A549 (cell line): ENCODE data around the gene FIGLA. TPM values are rescaled to one million over a fixed set of nuclear protein-coding genes. Genes with fewer than 3 reads are reported as not detected.

Experiments used
- ATAC-seq, 2 experiments: fragments of 200-7000 bp in 1 of 2; fragments of >200 bp in 1 of 2; cut with Nextera tagmentation in 1 of 2; cut with Tn5 transposase in 1 of 2; 3 replicates each; pipeline versions ENCODE4 v1.8.0 to v1.9.1; 2018 to 2020; ENCODE audit warnings: mild to moderate bottlenecking in 1 of 2, moderate library complexity in 1 of 2
- CTCF ChIA-PET: fragments of 300-600 bp; sonication (Branson Sonifier 250); formaldehyde crosslinking; extraction: SDS; loops from one replicate; lab custom pipeline; 2021; ENCODE audit warnings: antibody characterized with exemption, inconsistent platforms; lab: Yijun Ruan, JAX
- POLR2A ChIA-PET: fragments of 350-600 bp; formaldehyde crosslinking; extraction: SDS; loops from one replicate; lab custom pipeline; 2021; ENCODE audit warnings: antibody characterized with exemption, inconsistent platforms; lab: Yijun Ruan, JAX
- DNase-seq, 2 experiments: peaks; one replicate each; pipeline versions ENCODE4 v3.0.0 to v3.0.0-alpha.2; 2011 to 2016; ENCODE audit warnings: low read depth in 1 of 2, low spot score in 1 of 2
- FAIRE-seq: peaks from 2 replicates; lab custom pipeline; 2011; peaks lifted over from hg19 to GRCh38; lab: Jason Lieb, UNC
- H3K27ac ChIP-seq, 2 experiments: fragments of >200 bp; sonication (Bioruptor Twin); formaldehyde crosslinking; 3 replicates each; pipeline ENCODE4 v1.5.1; 2016 to 2017
- H3K4me1 ChIP-seq: fragments of >200 bp; sonication (Bioruptor Twin); formaldehyde crosslinking; 3 replicates; pipeline ENCODE4 v1.6.1; 2016
- H3K4me2 ChIP-seq: fragments of >200 bp; sonication (Bioruptor Twin); formaldehyde crosslinking; 3 replicates; pipeline ENCODE4 v1.6.1; 2016
- H3K4me3 ChIP-seq: fragments of >200 bp; sonication (Bioruptor Twin); formaldehyde crosslinking; 3 replicates; pipeline ENCODE4 v1.5.1; 2016
- H3K9me3 ChIP-seq: fragments of >200 bp; sonication (Bioruptor Twin); formaldehyde crosslinking; 3 replicates; pipeline ENCODE4 v1.6.1; 2016
- CBX2 ChIP-seq: fragments of 200-600 bp; sonication (generic); IDR thresholded peaks from 2 replicates; pipeline ENCODE4 v1.6.1; 2016; ENCODE audit warnings: low read depth, mild to moderate bottlenecking, borderline replicate concordance
- CBX8 ChIP-seq: fragments of 200-600 bp; sonication (generic); IDR thresholded peaks from 2 replicates; pipeline ENCODE4 v1.6.1; 2016
- CEBPB ChIP-seq, 2 experiments: fragments of >200 bp in 1 of 2; sonication (Bioruptor Twin) in 1 of 2; formaldehyde crosslinking in 1 of 2; IDR thresholded peaks; 2 replicates each; pipeline ENCODE4 v1.6.1; 2012 to 2016
- CTCF ChIP-seq: fragments of >200 bp; sonication (Bioruptor Twin); formaldehyde crosslinking; IDR thresholded peaks from 3 replicates; pipeline ENCODE4 v1.5.1; 2016
- E2F6 ChIP-seq: IDR thresholded peaks from 2 replicates; pipeline ENCODE4 v1.6.1; 2012; ENCODE audit warnings: low read depth, borderline replicate concordance
- EHF ChIP-seq: fragments of 250-450 bp; sonication (Bioruptor Pico); IDR thresholded peaks from 2 replicates; pipeline ENCODE4 v1.5.0; 2020; ENCODE audit warnings: mild to moderate bottlenecking
- EHMT2 ChIP-seq: fragments of 200-600 bp; sonication (generic); IDR thresholded peaks from 2 replicates; pipeline ENCODE4 v1.6.1; 2016; ENCODE audit warnings: antibody characterized with exemption, low read depth, mild to moderate bottlenecking, moderate library complexity
- EP300 ChIP-seq, 2 experiments: fragments of >200 bp; sonication (Bioruptor Twin); formaldehyde crosslinking; IDR thresholded peaks; 2 replicates in 1 of 2; 3 replicates in 1 of 2; pipeline ENCODE4 v1.6.1; 2016 to 2017
- ESRRA ChIP-seq: fragments of 150-350 bp; IDR thresholded peaks from 2 replicates; pipeline ENCODE4 v1.6.1; 2014; ENCODE audit warnings: mild to moderate bottlenecking, low read length, borderline replicate concordance
- FOSL2 ChIP-seq, 2 experiments: fragments of 450-650 bp in 1 of 2; fragments of >200 bp in 1 of 2; sonication (Bioruptor Twin) in 1 of 2; formaldehyde crosslinking; IDR thresholded peaks; 2 replicates each; pipeline versions ENCODE4 v1.5.0 to v1.6.1; 2016 to 2020; ENCODE audit warnings: mild to moderate bottlenecking in 1 of 2, moderate library complexity in 1 of 2
- FOXS1 ChIP-seq: fragments of 250-450 bp; sonication (Bioruptor Pico); IDR thresholded peaks from 2 replicates; pipeline ENCODE4 v1.5.0; 2020; ENCODE audit warnings: mild to moderate bottlenecking, moderate library complexity
- HDAC2 ChIP-seq: fragments of 200-600 bp; sonication (generic); IDR thresholded peaks from 2 replicates; pipeline ENCODE4 v1.6.1; 2016
- HES2 ChIP-seq: fragments of >200 bp; sonication (Bioruptor Twin); formaldehyde crosslinking; IDR thresholded peaks from 2 replicates; pipeline ENCODE4 v1.6.1; 2016
- HMGXB4 ChIP-seq: fragments of 250-450 bp; sonication (Bioruptor Pico); IDR thresholded peaks from 2 replicates; pipeline ENCODE4 v1.5.0; 2021; ENCODE audit warnings: mild to moderate bottlenecking, moderate library complexity, borderline replicate concordance
- HOXA7 ChIP-seq: fragments of 250-450 bp; sonication (Bioruptor Pico); IDR thresholded peaks from 2 replicates; pipeline ENCODE4 v1.5.0; 2020; ENCODE audit warnings: mild to moderate bottlenecking, moderate library complexity
- HOXB13 ChIP-seq: fragments of 250-450 bp; sonication (Bioruptor Pico); IDR thresholded peaks from 2 replicates; pipeline ENCODE4 v1.5.0; 2020; ENCODE audit warnings: low read depth, mild to moderate bottlenecking, moderate library complexity
- HOXB5 ChIP-seq: fragments of 250-450 bp; sonication (Bioruptor Pico); IDR thresholded peaks from 2 replicates; pipeline ENCODE4 v1.5.0; 2020; ENCODE audit warnings: mild to moderate bottlenecking, moderate library complexity
- NFE2L2 ChIP-seq: fragments of 150-350 bp; conservative IDR thresholded peaks from 2 replicates; pipeline ENCODE4 v1.6.1; 2014; ENCODE audit warnings: low read length
- NPAS2 ChIP-seq: fragments of 250-450 bp; sonication (Bioruptor Pico); IDR thresholded peaks from 2 replicates; pipeline ENCODE4 v1.8.0; 2022; ENCODE audit warnings: mild to moderate bottlenecking, moderate library complexity, borderline replicate concordance
- NR3C1 ChIP-seq: fragments of >200 bp; sonication (Bioruptor Twin); formaldehyde crosslinking; IDR thresholded peaks from 3 replicates; pipeline ENCODE4 v1.6.1; 2017
- PBX3 ChIP-seq: IDR thresholded peaks from 2 replicates; pipeline ENCODE4 v1.6.1; 2012
- POLR2A ChIP-seq: IDR thresholded peaks from 2 replicates; pipeline ENCODE4 v1.6.1; 2012; ENCODE audit warnings: mild to moderate bottlenecking, low read length
- POLR2AphosphoS2 ChIP-seq: conservative IDR thresholded peaks from 2 replicates; pipeline ENCODE4 v1.6.1; 2012; ENCODE audit warnings: low read length, improper control_type of control experiment, inconsistent platforms
- RAD21 ChIP-seq, 2 experiments: fragments of >200 bp in 1 of 2; sonication (Bioruptor Twin) in 1 of 2; formaldehyde crosslinking in 1 of 2; IDR thresholded peaks in 1 of 2; conservative IDR thresholded peaks in 1 of 2; 2 replicates in 1 of 2; 3 replicates in 1 of 2; pipeline ENCODE4 v1.6.1; 2012 to 2018; ENCODE audit warnings: inconsistent platforms in 1 of 2
- RARB ChIP-seq: fragments of 250-450 bp; sonication (Bioruptor Pico); IDR thresholded peaks from 2 replicates; pipeline ENCODE4 v1.8.0; 2021; ENCODE audit warnings: mild to moderate bottlenecking, moderate library complexity
- RCOR1 ChIP-seq: fragments of 150-350 bp; IDR thresholded peaks from 2 replicates; pipeline ENCODE4 v1.6.1; 2014; ENCODE audit warnings: antibody characterized with exemption, low read length, low read depth
- REST ChIP-seq: fragments of 200-600 bp; sonication (generic); IDR thresholded peaks from 2 replicates; pipeline ENCODE4 v1.6.1; 2016; ENCODE audit warnings: antibody characterized with exemption, mild to moderate bottlenecking, moderate library complexity
- RNF2 ChIP-seq: fragments of 200-600 bp; sonication (generic); IDR thresholded peaks from 2 replicates; pipeline ENCODE4 v1.6.1; 2016; ENCODE audit warnings: low read depth, mild to moderate bottlenecking, antibody characterized with exemption, moderate library complexity, borderline replicate concordance
- TFCP2L1 ChIP-seq: fragments of 250-450 bp; sonication (Bioruptor Pico); IDR thresholded peaks from 2 replicates; pipeline ENCODE4 v1.5.0; 2021; ENCODE audit warnings: mild to moderate bottlenecking
- ZFP36 ChIP-seq: fragments of 450-650 bp; IDR thresholded peaks from 2 replicates; pipeline ENCODE4 v1.6.1; 2014; ENCODE audit warnings: borderline replicate concordance; ENCODE audit not compliant: partially characterized antibody
- ZSCAN20 ChIP-seq: fragments of 250-450 bp; sonication (Bioruptor Pico); IDR thresholded peaks from 2 replicates; pipeline ENCODE4 v1.8.0; 2022; ENCODE audit warnings: mild to moderate bottlenecking, moderate library complexity
- WGBS: methylation state at CpG from one replicate; pipeline ENCODE4 v1.1.6; 2017; ENCODE audit errors: missing lambda C conversion rate; 5-methylcytosine and 5-hydroxymethylcytosine counted together
- polyA plus RNA-seq, 4 experiments: library from polyadenylated mRNA; depleted of rRNA in 3 of 4; stranded (reverse); fragments of >200 nt; fragmentation: RNase III in 1 of 4; extraction: RNeasy Plus Mini Kit Qiagen cat#74134 plus additional on column Dnase treatment in 1 of 4; gene quantifications; 2 replicates in 3 of 4; 3 replicates in 1 of 4; pipeline ENCODE4 v1.2.3, GENCODE V29; 2011 to 2017

Gene FIGLA
- polyA plus RNA-seq, 2 of the 4 experiments (the other 2 are of a cell fraction): not detected

GRCh38 chr2:70753902-70754301 is 36.5 kb downstream of the FIGLA start:
- Histone ChIP-seq H3K9me3 (no peaks in the 10 kb centered on the region), H3K4me2 (no peak overlapping the region), H3K4me3 (no peak overlapping the region), H3K27ac (no peak overlapping the region), H3K4me1 (no peaks in the 10 kb centered on the region)
- ChIA-PET POLR2A (no interaction called here), CTCF (interaction anchor here (1.1 to 4.8 kb wide), 3 partner anchors 14 to 36 kb away, joined by 3 to 32 read pairs (median 3); partner anchors contain the start of genes ADD2 and FIGLA)
- DNase-seq: no peak
- FAIRE-seq: no peak
- WGBS: 87% methylated on average over 4 of the region's 4 CpGs
- no peak for ATAC-seq
- TF ChIP-seq HOXA7 (no peak), HOXB5 (no peak), RAD21 (conservative IDR thresholded peaks at IDR 0.05 in 1 of 2, IDR thresholded peaks at IDR 0.05 in 1 of 2) (no peak), FOSL2 (IDR thresholded peaks at IDR 0.05) (no peak), FOSL2 (CRISPR knock-in tag; IDR thresholded peaks at IDR 0.05) (no peak), TFCP2L1 (no peak), NPAS2 (CRISPR knock-in tag) (no peak), CBX8 (no peak), EHF (CRISPR knock-in tag) (no peak), RCOR1 (no peak), CTCF (no peak), E2F6 (no peak), EHMT2 (no peak), POLR2A (no peak), RNF2 (no peak), HDAC2 (no peak), NFE2L2 (no peak), HMGXB4 (no peak), CEBPB (IDR thresholded peaks at IDR 0.05) (no peak), REST (no peak), ZSCAN20 (CRISPR knock-in tag) (no peak)

- no peak overlapping the region for H3K4me2 ChIP-seq
- no peaks in the 10 kb centered on the region for H3K9me3 ChIP-seq
- no peaks in the 10 kb centered on the region for H3K4me1 ChIP-seq
- FAIRE-seq (no peak), DNase-seq (no peak), ATAC-seq (no peak)
- no peak overlapping the region for H3K27ac ChIP-seq
- ChIA-PET CTCF (interaction anchor here (0.9 to 4.8 kb wide), 2 partner anchors 15 to 38 kb away, joined by 3 to 32 read pairs; partner anchors contain the start of genes ADD2 and FIGLA), POLR2A (no interaction called here)
- no peak overlapping the region for H3K4me3 ChIP-seq
- TF ChIP-seq POLR2A (no peak), CBX8 (no peak), HOXB13 (CRISPR knock-in tag) (no peak), PBX3 (no peak), HES2 (no peak), CBX2 (no peak), NR3C1 (no peak), FOXS1 (CRISPR knock-in tag) (no peak), ZFP36 (no peak), RARB (CRISPR knock-in tag) (no peak), CEBPB (IDR thresholded peaks at IDR 0.05) (no peak), HOXA7 (no peak), EP300 (IDR thresholded peaks at IDR 0.05) (no peak), ESRRA (no peak), POLR2AphosphoS2 (no peak)
Measured at GRCh38 chr2:70753031-70753430, 37.4 kb downstream of the FIGLA start.
